HepG2 (cell line): ENCODE measurements around the gene GHRL. TPM values are rescaled to one million over a fixed set of nuclear protein-coding genes. Genes with fewer than 3 reads are reported as not detected.
A peak's percentile ranks its signal among the peaks of the same experiment; 100 is the strongest.

ENCODE experiments used
- ATAC-seq: fragments of 200-7000 bp; cut with Tn5 transposase; 3 replicates; pipeline ENCODE4 v1.9.1; 2020; ENCODE audit warnings: mild to moderate bottlenecking, moderate library complexity
- BruUV-seq: library from RNA; stranded (reverse); fragments of 400-500 nt; replicated peaks from 2 replicates; lab custom pipeline; 2021; lab: Mats Ljungman, UMichigan
- CTCF ChIA-PET: fragments of 300-600 bp; formaldehyde crosslinking; extraction: SDS; loops from one replicate; lab custom pipeline; 2021; ENCODE audit warnings: low total read pairs, inconsistent platforms, low intra/inter-chr PET ratio; lab: Yijun Ruan, JAX
- POLR2A ChIA-PET: fragments of 350-600 bp; sonication (Branson Sonifier 250); formaldehyde crosslinking; loops from one replicate; lab custom pipeline; 2020; ENCODE audit warnings: antibody characterized with exemption, inconsistent platforms; lab: Yijun Ruan, JAX
- DNase-seq: peaks from one replicate; pipeline ENCODE4 v3.0.0-alpha.2; 2015; ENCODE audit warnings: low spot score
- FAIRE-seq: peaks from 3 replicates; lab custom pipeline; 2011; peaks lifted over from hg19 to GRCh38; lab: Jason Lieb, UNC
- H2AFZ ChIP-seq: one replicate; pipeline ENCODE4 v1.6.1; 2011; ENCODE audit warnings: low read length, inconsistent platforms
- H3K27ac ChIP-seq: fragments of 300-600 bp; 3 replicates; pipeline ENCODE4 v1.8.0; 2011; ENCODE audit warnings: mixed run types, mild to moderate bottlenecking, mixed read lengths, low read length, inconsistent platforms; ENCODE audit not compliant: insufficient read depth; ENCODE audit errors: extremely low read length
- H3K27me3 ChIP-seq, 2 experiments: fragments of 200-600 bp in 1 of 2; 2 replicates in 1 of 2; 3 replicates in 1 of 2; pipeline versions ENCODE4 v1.6.0 to v1.8.0; 2011; ENCODE audit warnings: low read length in 2 of 2, mild to moderate bottlenecking in 2 of 2, moderate library complexity in 2 of 2, inconsistent platforms in 1 of 2; ENCODE audit not compliant: insufficient read depth in 2 of 2, control insufficient read depth in 1 of 2
- H3K36me3 ChIP-seq, 2 experiments: fragments of 200-600 bp in 1 of 2; replicated peaks in 1 of 2; 2 replicates in 1 of 2; 3 replicates in 1 of 2; pipeline versions ENCODE4 v1.5.1 to v1.8.0; 2011; ENCODE audit warnings: low read length in 2 of 2, inconsistent platforms in 1 of 2; ENCODE audit not compliant: insufficient read depth in 2 of 2, control insufficient read depth in 1 of 2
- H3K4me1 ChIP-seq: 2 replicates; pipeline ENCODE4 v1.5.1; 2012; ENCODE audit warnings: low read length, inconsistent platforms; ENCODE audit not compliant: insufficient read depth
- H3K4me2 ChIP-seq: 2 replicates; pipeline ENCODE4 v1.6.0; 2011; ENCODE audit warnings: low read depth, low read length, inconsistent platforms
- H3K4me3 ChIP-seq, 3 experiments: fragments of 200-600 bp in 1 of 3; sonication (generic), shearing (Covaris generic) in 1 of 3; replicated peaks in 1 of 3; 2 replicates each; pipeline ENCODE4 v1.5.1; 2011 to 2016; ENCODE audit warnings: low read length in 3 of 3, inconsistent platforms in 2 of 3, low read depth in 2 of 3, mild to moderate bottlenecking in 2 of 3, control low read depth in 1 of 3, mixed read lengths in 1 of 3; ENCODE audit not compliant: insufficient read depth in 1 of 3
- H3K79me2 ChIP-seq: one replicate; pipeline ENCODE4 v1.6.1; 2011; ENCODE audit warnings: low read length, inconsistent platforms; ENCODE audit not compliant: insufficient read depth
- H3K9ac ChIP-seq: 2 replicates; pipeline ENCODE4 v1.6.0; 2011; ENCODE audit warnings: mild to moderate bottlenecking, low read depth, low read length, inconsistent platforms; ENCODE audit not compliant: insufficient read depth
- H3K9me3 ChIP-seq: 2 replicates; pipeline ENCODE4 v1.5.1; 2012; ENCODE audit warnings: mild to moderate bottlenecking, low read length
- H4K20me1 ChIP-seq: 2 replicates; pipeline ENCODE4 v1.6.0; 2011; ENCODE audit warnings: inconsistent platforms, mild to moderate bottlenecking, low read length, moderate library complexity; ENCODE audit not compliant: insufficient read depth
- GMEB1 ChIP-seq: sonication (generic); formaldehyde crosslinking; IDR thresholded peaks from 2 replicates; pipeline ENCODE4 v1.5.1; 2020; ENCODE audit warnings: missing genetic modification reagents, mild to moderate bottlenecking, borderline replicate concordance
- HHEX ChIP-seq: IDR thresholded peaks from 2 replicates; pipeline ENCODE4 v1.6.1; 2016; ENCODE audit warnings: control low read depth
- IKZF1 ChIP-seq: fragments of 450-650 bp; IDR thresholded peaks from 2 replicates; pipeline ENCODE4 v1.7.1; 2016
- MXD4 ChIP-seq: IDR thresholded peaks from 2 replicates; pipeline ENCODE4 v1.6.1; 2016; ENCODE audit warnings: mild to moderate bottlenecking, missing biosample characterization, missing genetic modification reagents
- SMC3 ChIP-seq: IDR thresholded peaks from 2 replicates; pipeline ENCODE4 v1.6.1; 2011; ENCODE audit warnings: low read length, improper control_type of control experiment
- SOX6 ChIP-seq, 2 experiments: fragments of 450-650 bp in 1 of 2; sonication (generic) in 1 of 2; formaldehyde crosslinking in 1 of 2; IDR thresholded peaks; 2 replicates each; pipeline versions ENCODE4 v1.4.0 to v1.6.1; 2017 to 2020; ENCODE audit warnings: antibody characterized with exemption in 1 of 2, mild to moderate bottlenecking in 1 of 2, missing genetic modification reagents in 1 of 2
- STAG1 ChIP-seq: sonication (generic); formaldehyde crosslinking; IDR thresholded peaks from 2 replicates; pipeline ENCODE4 v1.4.0; 2020; ENCODE audit warnings: missing genetic modification reagents
- TBL1XR1 ChIP-seq: fragments of 150-350 bp; IDR thresholded peaks from 2 replicates; pipeline ENCODE4 v1.6.1; 2014; ENCODE audit warnings: borderline replicate concordance, low read length; ENCODE audit not compliant: partially characterized antibody
- ZBTB1 ChIP-seq: sonication (generic); formaldehyde crosslinking; IDR thresholded peaks from 2 replicates; pipeline ENCODE4 v1.4.0; 2020; ENCODE audit warnings: missing genetic modification reagents, borderline replicate concordance
- ZBTB39 ChIP-seq: sonication (generic); formaldehyde crosslinking; IDR thresholded peaks from 2 replicates; pipeline ENCODE4 v1.5.0; 2020; ENCODE audit warnings: missing genetic modification reagents
- ZNF207 ChIP-seq: fragments of 450-650 bp; IDR thresholded peaks from 2 replicates; pipeline ENCODE4 v1.6.1; 2016; ENCODE audit warnings: antibody characterized with exemption, borderline replicate concordance
- ZNF354B ChIP-seq: sonication (generic); formaldehyde crosslinking; IDR thresholded peaks from 2 replicates; pipeline ENCODE4 v1.8.0; 2022; ENCODE audit warnings: mild to moderate bottlenecking, missing genetic modification reagents
- ZNF501 ChIP-seq: sonication (generic); formaldehyde crosslinking; IDR thresholded peaks from 2 replicates; pipeline ENCODE4 v1.5.1; 2020; ENCODE audit warnings: mild to moderate bottlenecking, moderate library complexity, missing genetic modification reagents
- ZNF670 ChIP-seq: sonication (generic); formaldehyde crosslinking; IDR thresholded peaks from 2 replicates; pipeline ENCODE4 v1.8.0; 2022; ENCODE audit warnings: mild to moderate bottlenecking, missing genetic modification reagents, borderline replicate concordance
- WGBS: methylation state at CpG from one replicate; pipeline ENCODE4 v1.1.6; 2017; ENCODE audit warnings: low lambda C conversion rate; 5-methylcytosine and 5-hydroxymethylcytosine counted together
- in situ Hi-C: cut with HindIII; loops from 2 replicates; pipeline ENCODE4 v1.10.0; 2017; ENCODE audit warnings: low pct_unique_long_range_greater_than_20kb; ENCODE audit not compliant: extremely low pct_ligation_motif_present
- intact Hi-C: fragments of 100-400 bp; cut with micrococcal nuclease; formaldehyde crosslinking; loops from one replicate; pipeline ENCODE4 v1.10.0; 2022; ENCODE audit not compliant: unreplicated experiment
- polyA plus RNA-seq, 8 experiments: library from polyadenylated mRNA; depleted of rRNA in 3 of 8; stranded (reverse) in 7 of 8; unstranded in 1 of 8; fragments of >200 nt; fragmentation: Illumina TruSeq in 4 of 8; extraction: Trizol in 4 of 8; gene quantifications; 2 replicates each; pipeline versions ENCODE4 v1.2.1 to v1.2.3, GENCODE V29; 2011 to 2016; ENCODE audit warnings: low read depth in 4 of 8, missing spikeins in 1 of 8, mixed read lengths in 1 of 8; ENCODE audit not compliant: insufficient read depth in 1 of 8
- total RNA-seq, 5 experiments: library from RNA; depleted of rRNA; stranded (reverse); fragments of >200 nt; fragmentation: Illumina TruSeq; extraction: Trizol; gene quantifications; 2 replicates each; pipeline ENCODE4 v1.2.3, GENCODE V29; 2016; ENCODE audit warnings: low read depth in 1 of 5
- TF ChIP-seq, protein P1 (sequence below): sonication (generic); formaldehyde crosslinking; conservative IDR thresholded peaks from 2 replicates; pipeline ENCODE4 v1.8.0; 2022; ENCODE audit warnings: low read depth, missing genetic modification reagents
- TF ChIP-seq, protein P2 (sequence below): sonication (generic); formaldehyde crosslinking; IDR thresholded peaks from 2 replicates; pipeline ENCODE4 v1.5.0; 2020; ENCODE audit warnings: missing genetic modification reagents
- TF ChIP-seq, protein P3 (sequence below): sonication (generic); formaldehyde crosslinking; conservative IDR thresholded peaks from 2 replicates; pipeline ENCODE4 v1.4.0; 2020; ENCODE audit warnings: missing genetic modification reagents

Gene GHRL
- total and polyA plus RNA-seq, 2 of the 13 experiments (the other 11 are each of a cell fraction or from before 2014, with no cell fraction given) = 0.09 TPM; not detected in 1

DNA sequence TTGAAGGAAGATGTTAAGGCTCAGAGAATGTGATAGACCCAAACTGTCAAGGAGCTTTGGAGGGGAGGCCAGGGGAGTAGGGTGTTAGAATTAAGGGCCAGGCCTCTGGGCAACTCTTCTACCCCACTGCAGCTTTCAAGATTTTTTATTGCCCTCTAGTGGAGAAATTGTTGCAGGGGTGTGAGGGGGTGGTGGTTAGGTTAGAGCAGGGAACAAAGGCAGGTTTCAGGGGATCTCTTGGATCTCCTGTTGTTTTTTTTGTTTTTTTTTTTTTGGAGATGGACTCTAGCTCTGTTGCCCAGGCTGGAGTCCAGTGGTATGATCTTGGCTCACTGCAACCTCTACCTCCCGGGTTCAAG lies 29.6 kb upstream of the GHRL start:
- in situ Hi-C loops = no loop called here
- Histone ChIP-seq H3K4me1 (peaks cover 37% of the 10 kb centered on the region), H4K20me1 (peaks cover 14% of the 10 kb centered on the region), H3K4me2 (no peak overlapping the region), H3K36me3 (peaks cover 3 to 19% of the 10 kb centered on the region in 2 experiments; a peak in 4 of 5 replicates), H2AFZ (no peak overlapping the region), H3K27ac (no peak overlapping the region), H3K4me3 (no peak overlapping the region), H3K9me3 (no peaks in the 10 kb centered on the region), H3K79me2 (peaks cover 30% of the 10 kb centered on the region), H3K27me3 (peaks cover 0 to under 1% of the 10 kb centered on the region in 2 experiments; a peak in 1 of 5 replicates), H3K9ac (no peak overlapping the region)
- no TSS peak for BruUV-seq
- 25% methylated on average over 1 of the region's 1 CpG for WGBS
- ATAC-seq = peak; percentile 45
- ChIA-PET POLR2A (interaction anchor here (0.9 kb wide), 1 partner anchor 74 kb away, joined by 3 read pairs; the partner anchor contains the start of gene TATDN2), CTCF (no interaction called here)
- intact Hi-C loops = no loop called here
- DNase-seq = no peak
- FAIRE-seq = peak; percentile 15
- TF ChIP-seq STAG1 (CRISPR knock-in tag) = peak; percentile 43
- no peak for TF ChIP-seq TBL1XR1
- TF ChIP-seq HHEX (CRISPR knock-in tag) = no peak
- TF ChIP-seq IKZF1 = no peak
- TF ChIP-seq, protein P1, sequence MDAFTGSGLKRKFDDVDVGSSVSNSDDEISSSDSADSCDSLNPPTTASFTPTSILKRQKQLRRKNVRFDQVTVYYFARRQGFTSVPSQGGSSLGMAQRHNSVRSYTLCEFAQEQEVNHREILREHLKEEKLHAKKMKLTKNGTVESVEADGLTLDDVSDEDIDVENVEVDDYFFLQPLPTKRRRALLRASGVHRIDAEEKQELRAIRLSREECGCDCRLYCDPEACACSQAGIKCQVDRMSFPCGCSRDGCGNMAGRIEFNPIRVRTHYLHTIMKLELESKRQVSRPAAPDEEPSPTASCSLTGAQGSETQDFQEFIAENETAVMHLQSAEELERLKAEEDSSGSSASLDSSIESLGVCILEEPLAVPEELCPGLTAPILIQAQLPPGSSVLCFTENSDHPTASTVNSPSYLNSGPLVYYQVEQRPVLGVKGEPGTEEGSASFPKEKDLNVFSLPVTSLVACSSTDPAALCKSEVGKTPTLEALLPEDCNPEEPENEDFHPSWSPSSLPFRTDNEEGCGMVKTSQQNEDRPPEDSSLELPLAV (CRISPR knock-in tag) = no peak
- TF ChIP-seq MXD4 (CRISPR knock-in tag) = no peak
- TF ChIP-seq SOX6 (IDR thresholded peaks at IDR 0.05) = no peak
- peak; percentile 22; the same call in 1 of the 2 replicates for TF ChIP-seq SOX6 (CRISPR knock-in tag; IDR thresholded peaks at IDR 0.05)
- TF ChIP-seq, protein P2, sequence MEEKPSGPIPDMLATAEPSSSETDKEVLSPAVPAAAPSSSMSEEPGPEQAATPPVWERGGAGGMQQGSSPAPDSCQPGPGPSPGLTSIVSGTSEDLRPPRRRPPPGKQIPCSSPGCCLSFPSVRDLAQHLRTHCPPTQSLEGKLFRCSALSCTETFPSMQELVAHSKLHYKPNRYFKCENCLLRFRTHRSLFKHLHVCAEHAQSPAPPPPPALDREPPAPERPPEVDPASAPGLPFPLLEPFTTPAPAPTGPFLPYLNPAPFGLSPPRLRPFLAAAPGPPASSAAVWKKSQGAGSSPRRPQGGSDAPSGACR (CRISPR knock-in tag) = no peak
- no peak for TF ChIP-seq ZNF670 (CRISPR knock-in tag)
- no peak for TF ChIP-seq ZNF354B (CRISPR knock-in tag)
- 0 out of 2 replicates have a peak, but pooled peaks have one; percentile 22 for TF ChIP-seq ZNF501 (CRISPR knock-in tag)
- no peak for TF ChIP-seq ZNF207
- TF ChIP-seq SMC3 = 0 out of 2 replicates have a peak, but pooled peaks have one; percentile 14
- no peak for TF ChIP-seq ZBTB1 (CRISPR knock-in tag)
- TF ChIP-seq ZBTB39 (CRISPR knock-in tag) = no peak
- TF ChIP-seq GMEB1 (CRISPR knock-in tag) = no peak
- TF ChIP-seq, protein P3, sequence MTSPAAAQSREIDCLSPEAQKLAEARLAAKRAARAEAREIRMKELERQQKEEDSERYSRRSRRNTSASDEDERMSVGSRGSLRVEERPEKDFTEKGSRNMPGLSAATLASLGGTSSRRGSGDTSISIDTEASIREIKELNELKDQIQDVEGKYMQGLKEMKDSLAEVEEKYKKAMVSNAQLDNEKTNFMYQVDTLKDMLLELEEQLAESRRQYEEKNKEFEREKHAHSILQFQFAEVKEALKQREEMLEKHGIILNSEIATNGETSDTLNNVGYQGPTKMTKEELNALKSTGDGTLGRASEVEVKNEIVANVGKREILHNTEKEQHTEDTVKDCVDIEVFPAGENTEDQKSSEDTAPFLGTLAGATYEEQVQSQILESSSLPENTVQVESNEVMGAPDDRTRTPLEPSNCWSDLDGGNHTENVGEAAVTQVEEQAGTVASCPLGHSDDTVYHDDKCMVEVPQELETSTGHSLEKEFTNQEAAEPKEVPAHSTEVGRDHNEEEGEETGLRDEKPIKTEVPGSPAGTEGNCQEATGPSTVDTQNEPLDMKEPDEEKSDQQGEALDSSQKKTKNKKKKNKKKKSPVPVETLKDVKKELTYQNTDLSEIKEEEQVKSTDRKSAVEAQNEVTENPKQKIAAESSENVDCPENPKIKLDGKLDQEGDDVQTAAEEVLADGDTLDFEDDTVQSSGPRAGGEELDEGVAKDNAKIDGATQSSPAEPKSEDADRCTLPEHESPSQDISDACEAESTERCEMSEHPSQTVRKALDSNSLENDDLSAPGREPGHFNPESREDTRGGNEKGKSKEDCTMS (CRISPR knock-in tag) = no peak
